Smooth muscle cell (in vitro differentiated cells): Measurements from ENCODE around the gene LRIG1. TPM values are rescaled to one million over a fixed set of nuclear protein-coding genes. Genes with fewer than 3 reads are reported as not detected.

Experiments used
- DNase-seq: peaks from one replicate; lab custom pipeline; 2025; ENCODE audit not compliant: unreplicated experiment; lab: John Stamatoyannopoulos, UW
- H2AFZ ChIP-seq: fragments of 200-600 bp; sonication (generic); 2 replicates; pipeline ENCODE4 v1.6.0; 2016; ENCODE audit warnings: antibody characterized with exemption, low read depth, mild to moderate bottlenecking
- H3F3A ChIP-seq: fragments of 200-600 bp; sonication (generic); 2 replicates; pipeline ENCODE4 v1.6.0; 2017; ENCODE audit warnings: antibody characterized with exemption, low read depth
- H3K27ac ChIP-seq: fragments of 200-600 bp; sonication (generic); 2 replicates; pipeline ENCODE4 v1.5.1; 2016; ENCODE audit warnings: low read depth, mild to moderate bottlenecking
- H3K27me3 ChIP-seq: fragments of 200-600 bp; sonication (generic); 2 replicates; pipeline ENCODE4 v1.6.1; 2016; ENCODE audit warnings: low read depth, mild to moderate bottlenecking
- H3K36me3 ChIP-seq: fragments of 200-600 bp; sonication (generic); 2 replicates; pipeline ENCODE4 v1.5.1; 2016; ENCODE audit warnings: low read depth
- H3K4me1 ChIP-seq: fragments of 200-600 bp; sonication (generic); 2 replicates; pipeline ENCODE4 v1.5.1; 2016; ENCODE audit warnings: low read depth
- H3K4me2 ChIP-seq: fragments of 200-600 bp; sonication (generic); 2 replicates; pipeline ENCODE4 v1.6.0; 2016; ENCODE audit warnings: mild to moderate bottlenecking
- H3K4me3 ChIP-seq: fragments of 200-600 bp; sonication (generic); 2 replicates; pipeline ENCODE4 v1.5.1; 2016; ENCODE audit warnings: mild to moderate bottlenecking
- H3K79me2 ChIP-seq: fragments of 200-600 bp; sonication (generic); 2 replicates; pipeline ENCODE4 v1.6.0; 2016; ENCODE audit warnings: low read depth, mild to moderate bottlenecking
- H3K9ac ChIP-seq: fragments of 200-600 bp; sonication (generic); 2 replicates; pipeline ENCODE4 v1.6.0; 2016; ENCODE audit warnings: low read depth
- H3K9me3 ChIP-seq: fragments of 200-600 bp; sonication (generic); replicated peaks from 2 replicates; pipeline ENCODE4 v1.5.1; 2016; ENCODE audit warnings: low read depth
- H4K20me1 ChIP-seq: fragments of 200-600 bp; sonication (generic); 2 replicates; pipeline ENCODE4 v1.6.0; 2016; ENCODE audit warnings: low read depth
- WGBS: methylation state at CpG from one replicate; pipeline ENCODE4 v1.1.7; 2016; ENCODE audit warnings: low lambda C conversion rate; 5-methylcytosine and 5-hydroxymethylcytosine counted together
- polyA plus RNA-seq: library from polyadenylated mRNA; unstranded; fragments of >200 nt; fragmentation: Nextera tagmentation; extraction: Ambion mirVana; gene quantifications from 2 replicates; pipeline ENCODE4 v1.2.1, GENCODE V29; 2016
- total RNA-seq: library from RNA; depleted of rRNA; stranded (reverse); fragments of >200 nt; gene quantifications from 2 replicates; pipeline ENCODE4 v1.2.3, GENCODE V29; 2014
- TF ChIP-seq, protein P1 (sequence below): fragments of 200-600 bp; sonication (generic); IDR thresholded peaks from 2 replicates; pipeline ENCODE4 v1.5.1; 2017; ENCODE audit warnings: borderline replicate concordance, mild to moderate bottlenecking, antibody characterized with exemption; ENCODE audit not compliant: insufficient read depth, poor library complexity, severe bottlenecking

Gene LRIG1
- total and polyA plus RNA-seq, 2 experiments from 2014 or later: 26.5 to 31.3 TPM

DNA sequence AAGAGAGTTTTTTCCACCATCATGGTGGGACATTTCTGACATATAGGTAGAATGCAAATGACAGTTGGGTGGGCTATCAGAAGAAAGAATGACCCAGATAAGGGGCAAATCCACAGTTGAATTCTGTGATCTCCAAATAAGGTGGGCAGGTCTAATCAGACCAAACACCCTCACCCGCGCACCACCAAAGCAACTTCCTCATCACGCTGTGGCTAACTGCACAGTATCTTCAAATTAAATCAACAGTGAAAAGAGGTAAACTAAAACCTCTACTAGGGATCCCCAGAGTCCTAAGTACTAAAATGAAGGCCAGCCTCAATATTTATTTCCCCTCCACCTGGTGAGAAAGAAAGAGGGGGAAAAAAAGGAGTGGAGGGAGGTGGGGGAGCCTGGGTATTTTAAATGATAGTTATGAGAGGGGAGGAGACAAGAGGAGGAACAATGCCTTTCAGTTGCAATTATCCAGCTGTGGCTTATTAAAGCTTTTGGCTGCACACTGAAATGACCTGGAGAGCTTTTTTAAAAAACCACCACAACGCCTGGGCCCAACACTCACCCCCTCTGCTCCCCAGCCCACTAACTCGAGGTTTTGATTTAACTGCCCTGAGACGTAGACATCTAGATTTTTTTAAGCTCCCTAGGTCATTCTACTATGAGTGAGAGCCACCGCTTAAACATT, 61.0 kb downstream of the LRIG1 start:
- H3K4me1 ChIP-seq: peaks cover 32% of the 10 kb centered on the region
- H3K9me3 ChIP-seq: no peaks in the 10 kb centered on the region
- H4K20me1 ChIP-seq: peaks cover 16% of the 10 kb centered on the region
- H3K79me2 ChIP-seq: peaks cover 7% of the 10 kb centered on the region
- no peaks in the 10 kb centered on the region for H3F3A ChIP-seq
- H3K9ac ChIP-seq: no peak overlapping the region
- H2AFZ ChIP-seq: no peak overlapping the region
- H3K27me3 ChIP-seq: no peaks in the 10 kb centered on the region
- H3K36me3 ChIP-seq: no peaks in the 10 kb centered on the region
- TF ChIP-seq, protein P1, sequence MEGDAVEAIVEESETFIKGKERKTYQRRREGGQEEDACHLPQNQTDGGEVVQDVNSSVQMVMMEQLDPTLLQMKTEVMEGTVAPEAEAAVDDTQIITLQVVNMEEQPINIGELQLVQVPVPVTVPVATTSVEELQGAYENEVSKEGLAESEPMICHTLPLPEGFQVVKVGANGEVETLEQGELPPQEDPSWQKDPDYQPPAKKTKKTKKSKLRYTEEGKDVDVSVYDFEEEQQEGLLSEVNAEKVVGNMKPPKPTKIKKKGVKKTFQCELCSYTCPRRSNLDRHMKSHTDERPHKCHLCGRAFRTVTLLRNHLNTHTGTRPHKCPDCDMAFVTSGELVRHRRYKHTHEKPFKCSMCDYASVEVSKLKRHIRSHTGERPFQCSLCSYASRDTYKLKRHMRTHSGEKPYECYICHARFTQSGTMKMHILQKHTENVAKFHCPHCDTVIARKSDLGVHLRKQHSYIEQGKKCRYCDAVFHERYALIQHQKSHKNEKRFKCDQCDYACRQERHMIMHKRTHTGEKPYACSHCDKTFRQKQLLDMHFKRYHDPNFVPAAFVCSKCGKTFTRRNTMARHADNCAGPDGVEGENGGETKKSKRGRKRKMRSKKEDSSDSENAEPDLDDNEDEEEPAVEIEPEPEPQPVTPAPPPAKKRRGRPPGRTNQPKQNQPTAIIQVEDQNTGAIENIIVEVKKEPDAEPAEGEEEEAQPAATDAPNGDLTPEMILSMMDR: no peak
- H3K27ac ChIP-seq: no peak overlapping the region
- 82% methylated on average over 7 of the region's 7 CpGs for WGBS
- H3K4me3 ChIP-seq: no peak overlapping the region
- no peak for DNase-seq
- no peak overlapping the region for H3K4me2 ChIP-seq

DNA sequence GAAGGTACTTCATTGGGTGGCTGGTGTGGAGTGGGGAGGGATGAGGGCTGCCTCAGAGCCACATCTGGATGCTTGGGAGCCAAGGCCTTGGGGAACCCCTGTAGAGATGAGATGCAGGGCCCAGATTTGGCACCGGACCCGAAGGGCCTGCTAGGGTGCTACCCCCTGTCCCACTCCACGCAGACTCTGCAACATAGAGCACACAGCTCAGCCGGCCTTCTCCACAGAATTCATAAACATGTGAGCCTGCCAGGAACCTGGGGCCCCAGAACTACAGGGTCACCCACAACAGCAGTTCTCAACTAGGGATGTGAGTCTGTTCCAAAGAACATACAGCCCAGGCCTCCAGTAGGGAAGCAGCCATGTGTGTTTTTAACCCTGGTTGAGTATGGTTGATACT, 62.8 kb downstream of the LRIG1 start:
- no peak overlapping the region for H2AFZ ChIP-seq
- H4K20me1 ChIP-seq: peaks cover 12% of the 10 kb centered on the region
- H3K36me3 ChIP-seq: no peaks in the 10 kb centered on the region
- TF ChIP-seq, protein P1: no peak
- no peak overlapping the region for H3K9ac ChIP-seq
- WGBS: 96% methylated on average over 4 of the region's 4 CpGs
- H3K4me1 ChIP-seq: peaks cover 26% of the 10 kb centered on the region
- H3K9me3 ChIP-seq: no peaks in the 10 kb centered on the region
- DNase-seq: no peak
- no peaks in the 10 kb centered on the region for H3K27me3 ChIP-seq
- H3F3A ChIP-seq: no peaks in the 10 kb centered on the region
- H3K27ac ChIP-seq: no peak overlapping the region
- H3K79me2 ChIP-seq: peaks cover 11% of the 10 kb centered on the region
- H3K4me3 ChIP-seq: no peak overlapping the region
- no peak overlapping the region for H3K4me2 ChIP-seq

DNA sequence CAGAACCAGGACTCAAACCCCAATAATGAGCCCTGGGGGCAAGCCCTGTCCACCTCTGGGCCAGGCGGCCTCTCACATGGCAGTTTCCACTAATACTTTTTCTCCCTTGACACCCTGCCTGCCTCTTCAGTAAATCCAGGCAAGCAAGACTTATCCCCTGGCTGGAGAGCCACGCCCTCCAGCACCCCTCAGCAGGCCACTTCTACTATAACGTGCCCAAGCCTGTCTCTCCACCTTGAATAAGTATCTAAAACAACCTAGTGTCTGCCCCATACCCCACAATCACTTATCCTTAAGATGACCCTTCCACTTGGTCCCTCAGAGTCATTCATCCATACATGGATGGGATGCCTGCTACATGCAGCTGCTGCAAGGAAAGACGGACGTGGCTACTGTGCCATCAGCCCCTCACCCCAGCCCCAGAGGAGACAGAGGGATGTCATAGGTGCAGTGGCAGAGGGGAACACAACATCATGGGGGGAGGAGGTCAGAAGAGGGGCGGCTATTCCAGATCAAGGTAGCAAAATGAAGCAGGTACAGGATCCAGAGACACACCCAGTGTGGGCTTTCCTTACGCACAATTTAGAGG, 63.4 kb downstream of the LRIG1 start:
- H3K4me2 ChIP-seq: no peak overlapping the region
- H4K20me1 ChIP-seq: peaks cover 18% of the 10 kb centered on the region
- H3K27me3 ChIP-seq: no peaks in the 10 kb centered on the region
- H3K36me3 ChIP-seq: no peaks in the 10 kb centered on the region
- peaks cover 11% of the 10 kb centered on the region for H3K79me2 ChIP-seq
- peaks cover 20% of the 10 kb centered on the region for H3K4me1 ChIP-seq
- H3F3A ChIP-seq: no peaks in the 10 kb centered on the region
- TF ChIP-seq, protein P1: no peak
- 95% methylated on average over 7 of the region's 7 CpGs for WGBS
- no peak overlapping the region for H3K27ac ChIP-seq
- H3K9me3 ChIP-seq: no peaks in the 10 kb centered on the region
- no peak for DNase-seq
- H2AFZ ChIP-seq: no peak overlapping the region
- no peak overlapping the region for H3K9ac ChIP-seq
- no peak overlapping the region for H3K4me3 ChIP-seq

DNA sequence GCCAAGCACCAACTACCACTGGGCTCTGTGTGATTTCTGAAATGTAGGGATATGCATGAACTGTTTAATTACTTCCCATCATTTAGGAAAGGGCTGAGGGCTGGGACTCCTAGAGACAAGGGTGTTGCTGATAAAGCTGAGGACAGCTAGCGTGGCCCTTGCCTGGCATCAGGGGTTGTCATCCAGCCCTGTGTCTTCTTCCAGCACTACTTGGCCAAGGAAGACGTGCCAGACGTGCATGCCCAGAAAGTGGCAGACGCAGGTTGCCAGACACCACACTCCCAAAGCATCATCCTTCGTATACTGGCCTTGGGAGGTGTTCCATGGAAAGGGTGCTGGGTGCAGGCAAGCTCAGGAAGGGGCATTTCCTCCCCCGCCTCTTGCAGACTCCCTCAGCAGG, 64.8 kb downstream of the LRIG1 start:
- H3K9ac ChIP-seq: no peak overlapping the region
- TF ChIP-seq, protein P1: no peak
- WGBS: 92% methylated on average over 6 of the region's 6 CpGs
- no peaks in the 10 kb centered on the region for H3K36me3 ChIP-seq
- H3K79me2 ChIP-seq: peaks cover 11% of the 10 kb centered on the region
- H3K27ac ChIP-seq: no peak overlapping the region
- H3K4me3 ChIP-seq: no peak overlapping the region
- no peaks in the 10 kb centered on the region for H3K27me3 ChIP-seq
- H4K20me1 ChIP-seq: peaks cover 18% of the 10 kb centered on the region
- H2AFZ ChIP-seq: no peak overlapping the region
- no peak overlapping the region for H3K4me2 ChIP-seq
- no peaks in the 10 kb centered on the region for H3K9me3 ChIP-seq
- H3F3A ChIP-seq: no peaks in the 10 kb centered on the region
- DNase-seq: no peak
- peaks cover 5% of the 10 kb centered on the region for H3K4me1 ChIP-seq
